ENCODE results near the gene SUFU. TPM values are rescaled to one million over a fixed set of nuclear protein-coding genes. Genes with fewer than 3 reads are reported as not detected.
A peak's percentile ranks its signal among the peaks of the same experiment; 100 is the strongest.
"Not testable (repeated sequence)": the region's sequence is repeated elsewhere in the genome, so short reads cannot be mapped to it uniquely, and the experiment has no call there.

Gene SUFU
- total RNA-seq, 1 donor from 2014 or later = 16.9 TPM

DNA sequence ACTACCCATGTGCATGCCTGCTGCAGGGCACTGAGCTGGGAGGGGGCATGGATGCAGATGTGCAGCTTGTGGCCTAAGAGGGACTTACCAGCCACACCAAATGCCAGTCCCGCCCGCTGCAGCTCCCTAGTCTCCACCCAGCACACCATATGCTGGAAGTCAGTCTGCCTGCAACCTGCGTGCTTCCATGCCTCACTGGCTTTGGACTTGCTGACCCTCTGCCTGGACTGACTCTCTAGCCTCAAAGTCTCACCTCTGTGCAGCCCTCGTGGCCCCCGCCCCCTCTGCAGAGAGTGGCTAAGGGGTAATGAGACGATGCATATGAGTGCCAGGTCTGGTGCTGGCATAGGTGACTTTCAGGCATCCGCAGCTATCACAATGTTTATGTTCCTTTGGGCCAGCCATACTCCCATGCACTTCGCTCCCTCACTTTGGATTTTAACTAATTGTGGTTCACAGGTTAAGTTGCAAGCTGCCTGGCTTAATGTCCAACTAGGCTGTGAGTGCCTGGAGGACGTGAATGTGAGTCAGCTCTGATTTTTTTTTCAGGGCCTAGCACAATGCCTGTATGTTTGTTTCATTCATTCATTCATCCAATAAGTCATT is 162.2 kb downstream of the SUFU start:
- Mint-ChIP-seq H3K9me3 (ENCODE audit: unreplicated experiment) (no peaks in the 10 kb centered on the region), H3K4me3 (ENCODE audit: unreplicated experiment) (no peak overlapping the region)
- no peak for TF ChIP-seq CTCF (IDR thresholded peaks at IDR 0.05)

DNA sequence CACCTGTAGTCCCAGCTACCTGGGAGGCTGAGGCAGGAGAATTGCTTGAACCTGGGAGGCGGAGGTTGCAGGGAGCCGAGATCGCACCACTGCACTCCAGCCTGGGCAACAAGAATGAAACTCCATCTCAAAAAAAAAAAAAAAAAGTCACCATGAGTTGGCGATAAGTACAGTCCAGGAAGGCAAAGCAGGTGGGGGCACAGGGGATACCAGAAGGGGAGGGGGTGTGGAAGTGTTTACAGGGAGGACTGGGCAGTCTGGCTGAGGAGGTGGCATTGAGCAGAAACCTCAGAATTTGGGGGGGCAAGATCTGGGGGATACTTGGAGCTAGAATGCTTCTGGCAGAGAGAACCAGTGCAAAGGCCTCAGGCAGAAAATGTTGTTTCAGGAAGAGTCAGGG is 163.6 kb downstream of the SUFU start:
- H3K27me3 Mint-ChIP-seq (ENCODE audit: unreplicated experiment); H3K4me3 Mint-ChIP-seq (ENCODE audit: unreplicated experiment); H3K36me3 Mint-ChIP-seq (ENCODE audit: unreplicated experiment); DNase-seq (ENCODE audit: extremely low spot score, unreplicated experiment); H3K27ac Mint-ChIP-seq (ENCODE audit: unreplicated experiment); H3K9me3 Mint-ChIP-seq (ENCODE audit: unreplicated experiment): not testable (repeated sequence)
- H3K4me1 Mint-ChIP-seq (ENCODE audit: unreplicated experiment) = peaks cover 23% of the 10 kb centered on the region

More for the DNA sequence above, 162.2 kb downstream of the SUFU start:
- no peaks in the 10 kb centered on the region for H3K27me3 Mint-ChIP-seq (ENCODE audit: unreplicated experiment)
- H3K27ac Mint-ChIP-seq (ENCODE audit: unreplicated experiment) = no peak overlapping the region
- no peaks in the 10 kb centered on the region for H3K36me3 Mint-ChIP-seq (ENCODE audit: unreplicated experiment)
- DNase-seq (ENCODE audit: extremely low spot score, unreplicated experiment) = no peak
- H3K4me1 Mint-ChIP-seq (ENCODE audit: unreplicated experiment) = peaks cover 33% of the 10 kb centered on the region

DNA sequence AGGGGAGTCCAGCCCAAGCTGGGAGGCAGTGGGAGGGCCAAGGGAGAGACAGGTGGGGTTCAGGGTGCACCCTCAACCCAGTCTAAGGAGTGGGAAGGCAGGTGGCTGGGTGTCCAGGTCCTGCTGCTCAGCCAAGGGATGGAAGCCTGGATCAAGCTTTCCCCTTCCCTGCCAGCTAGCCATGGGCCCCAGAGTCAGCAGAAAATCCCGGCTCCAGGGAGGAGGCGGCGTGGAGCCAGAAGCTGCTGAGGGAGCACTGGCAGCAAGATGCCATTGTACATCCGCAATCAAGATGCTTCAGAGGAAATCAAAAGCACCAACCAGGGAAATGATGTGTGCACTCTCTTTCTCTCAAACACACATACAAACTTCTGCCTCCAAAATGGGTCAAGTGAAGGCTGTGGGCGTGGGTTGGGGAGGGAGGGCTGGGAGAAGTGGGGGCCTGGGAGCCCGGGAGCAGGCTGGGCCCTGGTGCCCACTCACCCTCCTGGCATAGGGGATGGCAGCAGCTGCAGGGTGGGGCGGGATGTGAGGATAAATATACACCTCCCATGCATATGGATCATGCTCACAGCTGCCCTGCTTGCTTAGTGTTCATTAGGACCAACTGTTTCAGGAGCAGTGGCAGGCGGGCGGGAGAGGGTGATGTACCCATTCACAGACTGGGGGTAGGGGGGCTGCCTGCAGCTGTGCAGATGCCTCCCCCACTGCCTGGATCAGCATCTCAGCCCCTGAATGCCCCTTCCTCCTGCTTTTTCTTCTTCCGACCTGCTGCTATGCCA is 164.7 kb downstream of the SUFU start:
- peaks cover 30% of the 10 kb centered on the region for H3K4me1 Mint-ChIP-seq (ENCODE audit: unreplicated experiment)
- no peaks in the 10 kb centered on the region for H3K27me3 Mint-ChIP-seq (ENCODE audit: unreplicated experiment)
- DNase-seq (ENCODE audit: extremely low spot score, unreplicated experiment) = no peak
- no peaks in the 10 kb centered on the region for H3K9me3 Mint-ChIP-seq (ENCODE audit: unreplicated experiment)
- no peaks in the 10 kb centered on the region for H3K36me3 Mint-ChIP-seq (ENCODE audit: unreplicated experiment)
- no peak for TF ChIP-seq CTCF (IDR thresholded peaks at IDR 0.05)
- H3K4me3 Mint-ChIP-seq (ENCODE audit: unreplicated experiment) = no peak overlapping the region
- no peak overlapping the region for H3K27ac Mint-ChIP-seq (ENCODE audit: unreplicated experiment)

GRCh38 chr10:102669206-102670064 is 165.7 kb downstream of the SUFU start:
- H3K27ac Mint-ChIP-seq (ENCODE audit: unreplicated experiment) = peak overlapping the region; percentile 54
- no peak overlapping the region for H3K4me3 Mint-ChIP-seq (ENCODE audit: unreplicated experiment)
- no peak for DNase-seq (ENCODE audit: extremely low spot score, unreplicated experiment)
- H3K9me3 Mint-ChIP-seq (ENCODE audit: unreplicated experiment) = no peaks in the 10 kb centered on the region
- TF ChIP-seq CTCF (IDR thresholded peaks at IDR 0.05) = peak; percentile 38
- H3K36me3 Mint-ChIP-seq (ENCODE audit: unreplicated experiment) = no peaks in the 10 kb centered on the region
- H3K27me3 Mint-ChIP-seq (ENCODE audit: unreplicated experiment) = no peaks in the 10 kb centered on the region
- peaks cover 38% of the 10 kb centered on the region for H3K4me1 Mint-ChIP-seq (ENCODE audit: unreplicated experiment)

DNA sequence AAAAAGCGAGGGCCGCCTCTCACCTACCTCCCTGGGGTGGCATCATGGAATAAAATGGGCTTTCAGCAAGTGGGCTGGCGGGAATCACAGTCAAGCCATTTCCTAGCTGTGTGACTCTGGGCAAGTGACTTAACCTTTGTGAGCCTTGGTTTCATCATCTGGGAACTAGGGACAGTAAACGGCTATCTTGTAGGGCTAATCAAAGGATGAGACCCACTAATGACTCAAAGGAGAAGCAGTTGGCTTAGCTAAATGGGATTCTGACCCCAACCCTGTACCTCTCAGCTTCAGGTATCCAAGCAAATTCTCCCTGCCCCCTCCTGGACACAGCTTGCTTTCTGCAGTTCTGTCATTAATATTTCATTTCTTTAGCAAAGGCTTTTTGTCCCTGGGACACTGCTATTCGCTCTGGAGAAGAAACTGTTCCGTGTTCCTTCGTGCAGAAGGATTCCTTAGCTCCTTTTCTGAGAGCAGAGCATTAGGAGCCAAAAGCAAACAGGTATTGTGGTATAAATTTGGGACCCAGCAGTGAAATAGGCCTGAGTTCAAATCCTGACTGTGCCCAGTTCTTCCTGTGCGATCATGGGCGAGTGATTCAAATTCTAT is 166.4 kb downstream of the SUFU start:
- Mint-ChIP-seq H3K27me3 (ENCODE audit: unreplicated experiment) (no peaks in the 10 kb centered on the region), H3K4me3 (ENCODE audit: unreplicated experiment) (no peak overlapping the region), H3K4me1 (ENCODE audit: unreplicated experiment) (peaks cover 46% of the 10 kb centered on the region), H3K27ac (ENCODE audit: unreplicated experiment) (no peak overlapping the region), H3K9me3 (ENCODE audit: unreplicated experiment) (no peaks in the 10 kb centered on the region), H3K36me3 (ENCODE audit: unreplicated experiment) (no peaks in the 10 kb centered on the region)
- TF ChIP-seq CTCF (IDR thresholded peaks at IDR 0.05) = no peak
- no peak for DNase-seq (ENCODE audit: extremely low spot score, unreplicated experiment)
